ENCODE measurements around the gene PC.
A peak's percentile ranks its signal among the peaks of the same experiment; 100 is the strongest.

PC gene

GRCh38 chr11:66880496-66881450, 77.4 kb downstream of the PC start:
- DNase-seq, result peak in 1 of 2 experiments; percentile 43

- DNase-seq, result no peak
Measured at GRCh38 chr11:66879999-66880398, 78.2 kb downstream of the PC start.

GRCh38 chr11:66879583-66879982, 78.6 kb downstream of the PC start:
- DNase-seq, result peak in 1 of 2 experiments; percentile 36

GRCh38 chr11:66879000-66879399, 79.2 kb downstream of the PC start:
- DNase-seq, result no peak

- DNase-seq, result no peak
Measured at GRCh38 chr11:66878474-66878873, 79.7 kb downstream of the PC start.

- DNase-seq, result no peak
Measured at GRCh38 chr11:66877588-66878385, 80.4 kb downstream of the PC start.

- DNase-seq, result no peak
Measured at GRCh38 chr11:66875378-66875777, 82.8 kb downstream of the PC start.

GRCh38 chr11:66874232-66874631, 84.0 kb downstream of the PC start:
- DNase-seq, result no peak

GRCh38 chr11:66871521-66871901, 86.7 kb downstream of the PC start:
- no peak for DNase-seq

GRCh38 chr11:66870616-66871520, 87.3 kb downstream of the PC start:
- no peak for DNase-seq

GRCh38 chr11:66870131-66870530, 88.1 kb downstream of the PC start:
- no peak for DNase-seq

- no peak for DNase-seq
Measured at GRCh38 chr11:66869567-66869870, 88.7 kb downstream of the PC start.

- DNase-seq, result no peak
Measured at GRCh38 chr11:66868726-66869566, 89.2 kb downstream of the PC start.

GRCh38 chr11:66868082-66868725, 90.0 kb downstream of the PC start:
- DNase-seq, result no peak

- DNase-seq, result no peak
Measured at GRCh38 chr11:66867425-66868040, 90.7 kb downstream of the PC start.

- peak in 1 of 2 experiments; percentile 38 for DNase-seq
Measured at GRCh38 chr11:66866511-66866986, 91.6 kb downstream of the PC start.

GRCh38 chr11:66866007-66866406, 92.2 kb downstream of the PC start:
- DNase-seq, result no peak

- no peak for DNase-seq
Measured at GRCh38 chr11:66864924-66865697, 93.1 kb downstream of the PC start.

GRCh38 chr11:66864172-66864901, 93.8 kb downstream of the PC start:
- no peak for DNase-seq

All from NCI-H446 (cell line).